ENCODE measurements around the gene TAS1R3. TPM values are rescaled to one million over a fixed set of nuclear protein-coding genes. Genes with fewer than 3 reads are reported as not detected.
"Not testable (repeated sequence)": the region's sequence is repeated elsewhere in the genome, so short reads cannot be mapped to it uniquely, and the experiment has no call there.

TAS1R3 gene
- total RNA-seq, 8 experiments from 2014 or later, result 0.65 to 2.3 (median 1.2) TPM

DNA sequence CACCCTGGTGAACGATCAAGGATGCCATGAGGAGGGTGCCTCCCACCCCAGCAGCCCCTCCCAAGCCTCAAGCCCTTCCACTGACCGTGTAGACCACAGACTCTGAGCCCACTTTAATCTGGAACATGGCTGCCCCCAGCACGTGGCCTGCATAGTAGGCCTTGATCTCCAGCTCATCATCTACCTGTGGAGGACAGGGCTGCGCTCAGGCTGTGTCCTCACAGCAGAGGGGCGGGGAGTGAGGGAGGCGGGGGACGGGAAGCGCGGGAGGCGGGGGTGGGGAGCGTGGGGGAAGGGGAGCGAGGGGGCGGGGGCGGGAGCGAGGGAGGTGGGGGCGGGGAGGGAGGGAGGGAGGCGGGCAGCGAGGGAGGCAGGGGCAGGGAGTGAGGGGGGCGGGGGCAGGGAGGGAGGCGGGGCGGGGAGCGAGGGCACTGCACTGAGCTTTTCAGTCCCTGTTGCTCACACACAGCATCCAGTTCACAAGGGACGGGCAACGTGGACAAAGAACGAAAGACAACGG lies 15.6 kb upstream of the TAS1R3 start:
- WGBS, 10 experiments, result 19 to 21% (median 20%) methylated on average over 1 to 6 of the region's 26 CpGs; no CpG with 5 or more reads in 7 of the 10 experiments
- in situ Hi-C loops (cut with MboI; ENCODE audit: low pct_unique_long_range_greater_than_20kb in 2 of 9, low sequenced_read_pairs in 9 of 9, unreplicated experiment in 9 of 9), result no loop called here
- peak in 5 of 8 experiments; percentile 36 to 79 (median 75) for ATAC-seq (replicated peaks in 6 of 8)
- H3K27ac ChIP-seq, result peak overlapping the region; percentile 58 to 91
- peak overlapping the region in 1 of 5 donors; percentile 1 for H3K4me3 ChIP-seq
- H3K4me1 ChIP-seq (replicated peaks in 1 of 2), result peaks cover 12 to 15% of the 10 kb centered on the region in 2 donors

DNA sequence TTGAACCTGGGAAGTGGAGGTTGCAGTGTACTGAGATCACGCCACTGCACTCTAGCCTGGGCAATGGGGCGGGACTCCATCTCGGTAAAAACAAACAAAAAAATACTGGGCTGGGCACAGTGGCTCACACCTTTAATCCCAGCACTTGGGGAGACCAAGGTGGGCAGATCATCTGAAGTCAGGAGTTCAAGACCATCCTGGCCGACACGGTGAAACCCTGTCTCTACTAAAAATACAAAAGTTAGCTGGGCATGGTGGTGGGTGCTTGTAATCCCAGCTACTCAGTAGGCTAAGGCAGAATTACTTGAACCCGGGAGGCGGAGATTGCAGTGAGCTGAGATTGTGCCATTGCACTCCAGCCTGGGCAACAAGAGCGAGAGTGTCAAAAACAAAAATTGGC lies 14.9 kb upstream of the TAS1R3 start:
- 80 to 100% (median 94%) methylated on average over 1 to 8 of the region's 8 CpGs; no CpG with 5 or more reads in 2 of the 10 experiments for WGBS, 10 experiments
- peaks cover 12 to 15% of the 10 kb centered on the region in 2 donors for H3K4me1 ChIP-seq (replicated peaks in 1 of 2)
- H3K4me3 ChIP-seq; in situ Hi-C loops (cut with MboI; ENCODE audit: low pct_unique_long_range_greater_than_20kb in 2 of 9, low sequenced_read_pairs in 9 of 9, unreplicated experiment in 9 of 9): not testable (repeated sequence)
- peak in 1 of 8 experiments; percentile 0 for ATAC-seq (replicated peaks in 6 of 8)
- H3K27ac ChIP-seq, result peak overlapping the region; percentile 46 to 75

DNA sequence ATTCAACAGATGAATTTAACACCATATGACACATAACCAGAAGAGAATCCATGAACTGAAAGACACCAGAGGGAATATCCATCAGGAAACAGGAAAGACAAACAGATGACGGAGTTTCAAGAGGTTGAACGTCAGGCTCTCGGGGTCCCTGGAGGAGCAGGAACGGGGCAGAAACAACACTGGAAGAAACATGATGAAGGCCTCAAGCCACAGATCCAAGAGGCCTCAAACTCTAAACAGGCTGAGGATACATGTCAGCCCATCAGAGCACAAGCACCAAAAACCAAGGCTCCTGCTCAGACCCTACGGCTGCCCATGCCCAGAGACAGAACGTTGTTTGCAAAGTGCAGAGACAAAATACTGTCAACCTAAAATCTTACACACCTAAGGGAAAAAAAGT lies 13.7 kb upstream of the TAS1R3 start:
- WGBS, 10 experiments, result 86 to 100% (median 95%) methylated on average over 1 to 6 of the region's 6 CpGs
- H3K27ac ChIP-seq, result peak overlapping the region in 1 of 2 donors; percentile 33
- H3K4me3 ChIP-seq, result no peak overlapping the region
- in situ Hi-C loops (cut with MboI; ENCODE audit: low pct_unique_long_range_greater_than_20kb in 2 of 9, low sequenced_read_pairs in 9 of 9, unreplicated experiment in 9 of 9), result no loop called here
- no peak for ATAC-seq (replicated peaks in 6 of 8)
- H3K4me1 ChIP-seq (replicated peaks in 1 of 2), result peaks cover 12 to 15% of the 10 kb centered on the region in 2 donors

DNA sequence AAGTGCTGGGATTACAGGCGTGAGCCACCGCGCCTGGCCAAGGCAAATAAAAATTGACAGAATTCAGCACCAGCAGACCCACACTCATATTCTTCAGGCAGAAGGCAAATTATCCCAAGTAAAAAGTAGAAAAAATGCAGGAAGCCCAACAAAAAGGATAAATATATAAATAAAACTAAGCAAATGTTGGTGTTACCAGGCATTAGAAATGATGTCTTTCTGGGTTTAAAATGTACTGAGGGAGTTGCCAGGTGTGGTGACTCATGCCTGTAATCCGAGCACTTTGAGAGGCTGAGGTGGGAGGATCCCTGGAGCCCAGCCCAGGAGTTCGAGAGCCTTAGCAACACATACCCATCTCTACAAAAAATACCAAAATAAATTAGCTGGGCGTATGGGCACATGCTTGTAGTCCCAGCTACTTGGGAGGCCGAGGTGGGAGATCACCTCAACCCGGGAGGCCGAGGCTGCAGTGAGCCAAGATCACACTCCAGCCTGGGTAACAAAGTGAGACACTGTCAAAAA lies 12.9 kb upstream of the TAS1R3 start:
- in situ Hi-C loops (cut with MboI; ENCODE audit: low pct_unique_long_range_greater_than_20kb in 2 of 9, low sequenced_read_pairs in 9 of 9, unreplicated experiment in 9 of 9), result no loop called here
- Histone ChIP-seq H3K27ac (no peak overlapping the region), H3K4me1 (replicated peaks in 1 of 2) (peaks cover 18 to 21% of the 10 kb centered on the region in 2 donors), H3K4me3 (no peak overlapping the region)
- peak in 4 of 8 experiments; percentile 17 to 91 (median 90) for ATAC-seq (replicated peaks in 6 of 8)
- 0 to 100% (median 86%) methylated on average over 1 to 9 of the region's 9 CpGs for WGBS, 10 experiments

DNA sequence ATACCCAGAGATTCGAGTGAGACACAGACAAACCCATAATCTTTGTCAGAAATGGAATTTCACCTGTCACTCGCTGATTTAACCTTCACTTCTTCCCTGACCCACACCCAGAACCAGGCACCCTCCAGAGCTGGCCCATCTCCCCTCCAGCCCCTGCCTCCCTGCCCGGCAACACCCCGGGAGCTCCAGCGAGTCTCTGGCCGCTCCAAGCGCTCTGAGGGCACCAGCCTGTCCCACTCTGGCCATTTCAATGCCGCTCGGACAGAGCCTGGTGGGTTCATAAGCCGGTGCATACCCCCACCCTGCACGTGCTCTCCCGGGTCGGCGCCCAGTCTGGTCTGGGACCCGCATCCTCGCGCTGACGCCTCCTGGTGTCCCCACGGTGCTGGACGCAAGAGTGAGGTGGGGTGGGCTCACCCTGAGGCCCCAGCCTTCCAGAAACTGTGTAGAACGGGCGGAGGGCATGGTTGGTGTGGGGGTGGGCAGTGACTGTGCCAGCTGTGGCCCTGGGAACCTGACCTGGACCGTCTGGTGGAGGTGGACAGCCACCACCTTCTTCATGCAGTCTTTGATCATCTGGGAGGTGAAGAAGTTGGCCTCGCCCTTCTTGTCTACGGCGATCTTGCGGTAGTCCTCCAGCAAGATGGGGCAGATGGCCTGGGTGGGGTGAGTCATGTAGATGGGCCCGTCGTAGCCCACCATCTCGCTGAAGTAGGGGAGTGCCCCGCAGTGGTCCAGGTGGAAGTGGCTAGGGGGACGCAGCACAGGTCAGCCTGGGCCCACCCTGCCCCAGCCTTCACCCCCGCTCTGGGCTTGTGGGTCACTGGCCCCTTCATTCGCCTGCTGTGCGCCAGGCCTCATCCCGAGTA lies 12.1 kb upstream of the TAS1R3 start:
- Histone ChIP-seq H3K4me3 (no peak overlapping the region), H3K4me1 (replicated peaks in 1 of 2) (peaks cover 22 to 26% of the 10 kb centered on the region in 2 donors), H3K27ac (no peak overlapping the region)
- no peak for ATAC-seq (replicated peaks in 6 of 8)
- WGBS, 10 experiments, result 40 to 100% (median 89%) methylated on average over 1 to 9 of the region's 36 CpGs; no CpG with 5 or more reads in 1 of the 10 experiments
- in situ Hi-C loops (cut with MboI; ENCODE audit: low pct_unique_long_range_greater_than_20kb in 2 of 9, low sequenced_read_pairs in 9 of 9, unreplicated experiment in 9 of 9), result no loop called here

DNA sequence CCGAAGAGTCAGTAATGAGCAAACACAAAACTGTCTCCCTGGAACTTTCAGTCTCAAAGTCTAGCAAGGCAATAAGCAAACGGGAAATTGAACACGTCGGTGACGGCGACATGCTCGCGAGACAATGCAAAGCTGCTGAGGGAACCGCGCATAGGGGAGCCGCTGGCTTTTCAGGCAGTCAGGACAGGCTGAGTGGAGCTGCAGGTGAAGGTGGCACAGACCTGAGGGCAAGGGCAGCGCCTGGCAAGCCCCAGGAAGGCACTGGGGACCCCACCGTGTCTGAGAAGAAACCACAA lies 11.5 kb upstream of the TAS1R3 start:
- Histone ChIP-seq H3K27ac (no peak overlapping the region), H3K4me3 (no peak overlapping the region), H3K4me1 (replicated peaks in 1 of 2) (peaks cover 22 to 26% of the 10 kb centered on the region in 2 donors)
- no peak for ATAC-seq (replicated peaks in 6 of 8)
- WGBS, 10 experiments, result 90 to 100% (median 96%) methylated on average over 2 to 11 of the region's 13 CpGs; no CpG with 5 or more reads in 3 of the 10 experiments
- in situ Hi-C loops (cut with MboI; ENCODE audit: low pct_unique_long_range_greater_than_20kb in 2 of 9, low sequenced_read_pairs in 9 of 9, unreplicated experiment in 9 of 9), result no loop called here

DNA sequence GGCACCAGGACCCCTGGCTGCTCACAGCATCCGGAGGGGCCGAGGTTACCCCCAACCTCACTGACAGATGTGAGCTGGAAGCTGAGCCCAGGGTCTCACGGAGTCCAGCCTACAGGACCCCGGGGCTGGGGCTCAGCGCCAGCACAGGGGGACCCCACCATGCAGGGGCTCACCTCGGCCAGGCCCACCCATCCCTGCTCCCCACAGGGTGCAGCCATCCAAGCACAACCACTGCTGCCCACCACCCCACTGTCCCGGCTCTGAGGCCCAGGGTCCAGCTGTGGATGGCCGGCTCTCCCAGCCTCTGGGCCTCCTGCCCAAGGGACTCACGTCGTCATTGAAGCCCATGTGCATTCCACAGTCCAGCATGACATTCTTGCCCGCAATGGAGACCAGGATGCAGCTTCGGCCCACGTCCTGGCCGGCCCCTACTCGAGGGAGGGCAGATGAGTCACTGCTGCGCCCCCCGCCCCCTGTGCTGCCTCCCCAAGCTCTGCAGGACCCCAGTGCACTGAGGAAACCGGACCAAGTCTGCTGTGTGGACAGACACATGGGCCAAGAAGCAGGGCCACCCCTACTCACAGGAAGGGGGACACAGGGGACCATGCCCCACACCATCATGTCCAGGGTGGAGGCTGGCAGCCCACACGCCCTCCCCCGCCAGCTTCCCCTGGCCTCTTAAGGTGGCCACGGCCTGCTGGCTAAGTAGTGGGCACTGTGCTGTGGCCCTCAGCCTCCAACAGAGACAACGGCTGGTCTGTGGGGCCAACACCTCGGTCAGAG lies 10.2 kb upstream of the TAS1R3 start:
- WGBS, 10 experiments, result 93 to 100% methylated on average over 1 to 2 of the region's 23 CpGs; no CpG with 5 or more reads in 8 of the 10 experiments
- Histone ChIP-seq H3K4me1 (replicated peaks in 1 of 2) (peaks cover 20 to 25% of the 10 kb centered on the region in 2 donors), H3K27ac (no peak overlapping the region), H3K4me3 (no peak overlapping the region)
- ATAC-seq (replicated peaks in 6 of 8), result no peak
- in situ Hi-C loops (cut with MboI; ENCODE audit: low pct_unique_long_range_greater_than_20kb in 2 of 9, low sequenced_read_pairs in 9 of 9, unreplicated experiment in 9 of 9), result no loop called here

DNA sequence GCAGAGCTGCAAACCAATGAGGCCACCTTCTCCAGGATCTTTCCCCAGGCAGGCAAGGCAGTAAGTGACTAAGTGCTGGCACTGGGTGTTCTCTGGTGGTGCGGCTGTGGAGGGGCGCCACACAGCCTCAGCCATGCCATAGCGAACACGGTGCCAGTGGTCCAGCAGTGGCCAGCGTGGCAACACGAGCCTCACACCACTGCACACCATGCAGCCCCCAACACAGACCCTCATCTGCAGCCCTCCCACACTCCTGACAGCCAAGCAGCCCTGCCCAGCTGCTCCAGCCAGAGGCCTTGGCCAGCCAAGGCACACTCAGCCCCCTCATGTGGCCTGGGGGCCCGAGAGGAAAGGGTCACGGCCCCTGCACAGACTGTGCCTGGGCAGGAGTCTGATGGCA lies 9.6 kb upstream of the TAS1R3 start:
- ATAC-seq (replicated peaks in 6 of 8), result no peak
- in situ Hi-C loops (cut with MboI; ENCODE audit: low pct_unique_long_range_greater_than_20kb in 2 of 9, low sequenced_read_pairs in 9 of 9, unreplicated experiment in 9 of 9), result no loop called here
- no peak overlapping the region for H3K4me3 ChIP-seq
- H3K4me1 ChIP-seq (replicated peaks in 1 of 2), result peaks cover 18 to 21% of the 10 kb centered on the region in 2 donors
- H3K27ac ChIP-seq, result no peak overlapping the region
- 87 to 97% (median 96%) methylated on average over 3 to 6 of the region's 8 CpGs; no CpG with 5 or more reads in 7 of the 10 experiments for WGBS, 10 experiments

DNA sequence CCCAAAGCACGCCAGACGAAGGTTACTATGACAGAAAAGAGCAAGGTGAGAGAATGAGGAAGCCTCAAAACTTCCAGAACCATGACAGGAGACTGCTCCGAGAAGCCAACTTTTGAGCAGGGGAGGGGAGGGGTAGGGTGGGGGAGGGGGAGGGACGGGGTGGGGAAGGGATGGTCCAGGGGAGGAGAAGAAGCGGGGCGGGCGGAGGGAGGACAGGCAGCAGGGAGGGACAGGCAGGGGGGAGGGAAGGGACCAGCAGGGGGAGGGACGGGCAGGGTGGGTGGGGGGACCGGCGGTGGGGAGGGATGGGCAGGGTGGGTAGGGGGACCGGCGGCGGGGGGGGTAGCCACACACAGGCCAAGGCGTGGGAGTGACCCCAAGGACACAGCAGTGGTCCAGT lies 8.7 kb upstream of the TAS1R3 start:
- ATAC-seq (replicated peaks in 6 of 8), result no peak
- WGBS, 10 experiments, result 100% methylated on average over 2 of the region's 14 CpGs; no CpG with 5 or more reads in 8 of the 10 experiments
- Histone ChIP-seq H3K4me3 (no peak overlapping the region), H3K4me1 (replicated peaks in 1 of 2) (peaks cover 18 to 19% of the 10 kb centered on the region in 2 donors), H3K27ac (no peak overlapping the region)
- in situ Hi-C loops (cut with MboI; ENCODE audit: low pct_unique_long_range_greater_than_20kb in 2 of 9, low sequenced_read_pairs in 9 of 9, unreplicated experiment in 9 of 9), result no loop called here

DNA sequence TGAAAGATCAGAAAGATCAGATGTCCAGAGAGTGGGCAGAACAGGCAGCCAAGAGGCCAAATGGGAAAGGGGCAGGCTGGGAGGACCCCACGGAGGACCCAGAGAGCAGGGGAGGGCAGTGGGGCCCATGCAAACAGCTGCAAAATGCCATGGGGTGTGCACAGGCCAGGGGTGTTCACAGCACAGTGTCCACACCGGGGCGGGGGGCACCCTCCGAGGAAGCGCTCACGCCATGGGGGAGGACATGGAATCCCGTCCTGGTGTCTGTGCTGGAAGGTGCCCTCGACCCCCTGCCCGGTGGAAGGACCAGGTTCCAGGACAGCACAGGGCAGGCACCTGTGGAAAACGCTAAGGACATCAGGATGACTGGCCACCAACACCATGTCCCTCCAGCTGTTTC lies 8.1 kb upstream of the TAS1R3 start:
- H3K4me3 ChIP-seq, result peak overlapping the region in 1 of 5 donors; percentile 11
- peaks cover 18 to 19% of the 10 kb centered on the region in 2 donors for H3K4me1 ChIP-seq (replicated peaks in 1 of 2)
- no peak overlapping the region for H3K27ac ChIP-seq
- ATAC-seq (replicated peaks in 6 of 8), result no peak
- 40 to 100% (median 89%) methylated on average over 1 to 8 of the region's 10 CpGs; no CpG with 5 or more reads in 3 of the 10 experiments for WGBS, 10 experiments
- in situ Hi-C loops (cut with MboI; ENCODE audit: low pct_unique_long_range_greater_than_20kb in 2 of 9, low sequenced_read_pairs in 9 of 9, unreplicated experiment in 9 of 9), result no loop called here

DNA sequence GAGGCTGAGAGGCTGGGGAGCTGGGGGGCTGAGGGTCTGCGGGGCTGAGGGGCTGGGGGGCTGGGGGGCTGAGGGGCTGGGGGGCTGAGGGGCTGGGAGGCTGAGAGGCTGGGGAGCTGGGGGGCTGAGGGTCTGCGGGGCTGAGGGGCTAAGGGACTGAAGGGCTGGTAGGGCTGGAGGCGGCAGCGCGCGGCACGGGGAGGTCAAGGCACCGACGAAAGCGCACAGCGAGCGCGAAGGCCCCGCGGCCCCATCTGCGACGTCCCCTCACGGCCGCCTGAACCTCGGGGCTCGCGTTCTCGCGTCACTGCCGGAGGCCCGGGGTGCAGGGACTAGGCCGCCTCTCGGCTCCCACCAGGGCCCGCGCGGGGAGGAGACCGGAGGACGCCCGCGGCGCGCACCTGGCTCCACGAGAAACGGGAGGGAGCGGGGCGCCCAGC lies 7.0 kb upstream of the TAS1R3 start:
- peak overlapping the region; percentile 79 to 87 for H3K27ac ChIP-seq
- in situ Hi-C loops (cut with MboI; ENCODE audit: low pct_unique_long_range_greater_than_20kb in 2 of 9, low sequenced_read_pairs in 9 of 9, unreplicated experiment in 9 of 9), result no loop called here
- ATAC-seq (replicated peaks in 6 of 8), result peak in 3 of 8 experiments; percentile 30 to 49 (median 45)
- peak overlapping the region; percentile 95 to 100 (median 99) for H3K4me3 ChIP-seq
- H3K4me1 ChIP-seq (replicated peaks in 1 of 2), result peaks cover 18 to 19% of the 10 kb centered on the region in 2 donors
- 4% methylated on average over 10 of the region's 41 CpGs; no CpG with 5 or more reads in 9 of the 10 experiments for WGBS, 10 experiments

DNA sequence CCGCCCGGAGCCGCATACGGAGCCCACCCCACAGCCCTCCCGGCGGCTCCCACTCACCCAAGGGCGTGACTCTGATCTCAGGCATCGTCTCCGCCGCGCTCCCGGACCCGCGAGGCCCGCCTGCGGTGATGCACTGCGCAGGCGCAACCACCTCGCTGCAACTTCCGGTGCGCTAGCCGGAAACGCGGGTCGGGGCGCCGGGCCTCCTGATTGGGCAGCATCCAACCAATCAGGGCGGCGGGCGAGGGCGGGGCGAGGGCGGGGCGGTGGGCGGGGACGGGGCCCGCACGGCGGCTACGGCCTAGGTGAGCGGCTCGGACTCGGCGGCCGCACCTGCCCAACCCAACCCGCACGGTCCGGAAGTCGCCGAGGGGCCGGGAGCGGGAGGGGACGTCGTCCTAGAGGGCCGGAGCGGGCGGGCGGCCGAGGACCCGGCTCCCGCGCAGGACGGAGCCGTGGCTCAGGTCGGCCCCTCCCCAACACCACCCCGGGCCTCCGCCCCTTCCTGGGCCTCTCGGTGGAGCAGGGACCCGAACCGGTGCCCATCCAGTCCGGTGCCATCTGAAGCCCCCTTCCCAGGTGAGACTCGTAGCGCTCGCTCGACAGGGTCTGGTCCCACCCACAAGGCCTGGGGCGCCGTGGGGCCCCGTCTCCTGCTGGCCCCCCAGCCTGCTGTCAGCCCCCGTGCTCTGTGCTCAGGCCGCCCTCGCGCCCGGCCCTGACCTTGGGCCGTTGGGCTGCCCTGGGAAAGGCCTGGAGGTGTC lies 6.4 kb upstream of the TAS1R3 start, which contains the start of the genes CPTP and INTS11:
Gene CPTP (plus strand): TSS at position 279 of the 764 bp plus-strand sequence. CDS start 2,109 bp downstream, outside the sequence.
Gene INTS11 (minus strand): TSS at position 137 of the 764 bp plus-strand sequence. CDS start 52 bp downstream, at position 85.
- ATAC-seq (replicated peaks in 6 of 8), result peak; percentile 76 to 87 (median 82)
- H3K4me1 ChIP-seq (replicated peaks in 1 of 2), result peaks cover 18 to 19% of the 10 kb centered on the region in 2 donors
- in situ Hi-C loops (cut with MboI; ENCODE audit: low pct_unique_long_range_greater_than_20kb in 2 of 9, low sequenced_read_pairs in 9 of 9, unreplicated experiment in 9 of 9), result no loop called here
- 4% methylated on average over 5 of the region's 84 CpGs; no CpG with 5 or more reads in 9 of the 10 experiments for WGBS, 10 experiments
- peak within 1 kb of the TSS; percentile 79 to 87 for H3K27ac ChIP-seq
- H3K4me3 ChIP-seq, result peak within 1 kb of the TSS; percentile 95 to 100 (median 99)

Measured in motor neuron (in vitro differentiated cells).